Heart right ventricle (tissue), 16 donors: ENCODE results near the gene PRKAG2. TPM values are rescaled to one million over a fixed set of nuclear protein-coding genes. Genes with fewer than 3 reads are reported as not detected.

Experiments used
- ATAC-seq, 8 donors: fragments of 200-7000 bp; cut with Tn5 transposase; one replicate each; pipeline ENCODE4 v1.9.1; 2020; ENCODE audit warnings: mild to moderate bottlenecking in 8 of 8, moderate library complexity in 8 of 8, moderate number of reproducible peaks in 1 of 8
- DNase-seq, 2 donors: peaks; one replicate each; pipeline ENCODE4 v3.0.0-alpha.2; 2020
- H3K27ac ChIP-seq, 10 donors: fragments of 200-600 bp; sonication (generic) in 2 of 10; one replicate each; pipeline versions ENCODE4 v1.5.0 to v1.8.0; 2020 to 2022; ENCODE audit warnings: mild to moderate bottlenecking in 3 of 10
- H3K27me3 ChIP-seq, 7 donors: fragments of 200-600 bp; one replicate each; pipeline ENCODE4 v1.8.0; 2021 to 2022; ENCODE audit warnings: mild to moderate bottlenecking in 2 of 7
- H3K36me3 ChIP-seq, 9 donors: fragments of 200-600 bp; sonication (generic) in 1 of 9; one replicate each; pipeline versions ENCODE4 v1.5.0 to v1.8.0; 2020 to 2022; ENCODE audit warnings: mild to moderate bottlenecking in 2 of 9
- H3K4me1 ChIP-seq, 9 donors: fragments of 200-600 bp; sonication (generic) in 1 of 9; one replicate each; pipeline versions ENCODE4 v1.5.0 to v1.8.0; 2020 to 2022; ENCODE audit warnings: mild to moderate bottlenecking in 4 of 9
- H3K4me3 ChIP-seq, 10 donors: fragments of 200-600 bp; sonication (generic) in 2 of 10; one replicate each; pipeline versions ENCODE4 v1.5.0 to v1.8.0; 2020 to 2022; ENCODE audit warnings: mild to moderate bottlenecking in 7 of 10, moderate library complexity in 2 of 10
- H3K9me3 ChIP-seq, 11 donors: fragments of 200-600 bp in 10 of 11; sonication (generic) in 2 of 11; one replicate each; pipeline versions ENCODE4 v1.5.0 to v1.8.0; 2013 to 2022; ENCODE audit warnings: mild to moderate bottlenecking in 2 of 11, control low read depth in 1 of 11, moderate library complexity in 1 of 11
- WGBS, 2 donors: extraction: QIAGEN DNeasy Blood & Tissue Kit; methylation state at CpG; one replicate each; pipeline ENCODE4 v1.1.7; 2013; ENCODE audit warnings: inconsistent platforms in 1 of 2; 5-methylcytosine and 5-hydroxymethylcytosine counted together
- intact Hi-C, 10 donors: fragments of 100-400 bp; cut with DNase I; formaldehyde crosslinking; loops; one replicate each; pipeline versions ENCODE4 v1.11.1 to v1.14.2; 2022
- polyA plus RNA-seq, 2 donors: library from polyadenylated mRNA; stranded (reverse); fragments of 200-250 nt; gene quantifications; one replicate each; pipeline ENCODE4 v1.2.3, GENCODE V29; 2013
- total RNA-seq, 10 donors: library from RNA; stranded (reverse); fragmentation: NEBNext Ultra II Directional in 3 of 10; extraction: Animal tissue kit (Norgen Biotek cat#: 25700) in 3 of 10; gene quantifications; one replicate each; pipeline versions ENCODE4 v1.2.1 to v1.2.4, GENCODE V29; 2021 to 2023
- TF ChIP-seq, protein P1 (sequence below), 9 donors: fragments of 200-600 bp; sonication (generic) in 2 of 9; IDR thresholded peaks; one replicate each; pipeline versions ENCODE4 v1.5.0 to v1.8.0; 2021 to 2022; ENCODE audit warnings: antibody characterized with exemption in 9 of 9, mild to moderate bottlenecking in 5 of 9, moderate library complexity in 1 of 9
- donor health status: Arrhythmogenic right ventricular cardiomyopathy.
- donor health status: ischemic (EF 13 %, LVEDD 7.1; RV severe dilation, severe dysfunction).
- donor health status: healthy with polysubstance abuse.
- donor health status: DM: no; HTN: yes; CAD: no.
- donor health status: DM: no; HTN: no; CAD: no.
- donor health status: ischemic (EF 25% LVEDD 6.9; RV normal size, moderate dysfunction).
- donor health status: ischemic (EF 25% LVEDD 5.7; RV mildly dilated, moderate dysfunction).
- donor health status: healthy.
- donor health status: DM: yes; HTN: yes; CAD: no.
- donor health status: Ischemic cardiomyopathy.
- donor health status: ischemic (EF 35%, LVEDD 5.7; RV mildly dilated, moderate dysfunction).
- donor health status: nonischemic (EF 11% LVEDD 7.7; RV severe dilation, severe dysfunction).
- donor health status: DM: yes; HTN: yes; CAD: no.
- donor health status: PGD.
- donor health status: ischemic (EF 29% LVEDD 5.4; RV normal size, mild dysfunction).
- donor health status: nonischemic (EF 23%, LVEDD 6.1; RV moderate dilation, normal function).

PRKAG2 gene
- total and polyA plus RNA-seq, 12 donors, result 52.4 to 156 (median 114) TPM

DNA sequence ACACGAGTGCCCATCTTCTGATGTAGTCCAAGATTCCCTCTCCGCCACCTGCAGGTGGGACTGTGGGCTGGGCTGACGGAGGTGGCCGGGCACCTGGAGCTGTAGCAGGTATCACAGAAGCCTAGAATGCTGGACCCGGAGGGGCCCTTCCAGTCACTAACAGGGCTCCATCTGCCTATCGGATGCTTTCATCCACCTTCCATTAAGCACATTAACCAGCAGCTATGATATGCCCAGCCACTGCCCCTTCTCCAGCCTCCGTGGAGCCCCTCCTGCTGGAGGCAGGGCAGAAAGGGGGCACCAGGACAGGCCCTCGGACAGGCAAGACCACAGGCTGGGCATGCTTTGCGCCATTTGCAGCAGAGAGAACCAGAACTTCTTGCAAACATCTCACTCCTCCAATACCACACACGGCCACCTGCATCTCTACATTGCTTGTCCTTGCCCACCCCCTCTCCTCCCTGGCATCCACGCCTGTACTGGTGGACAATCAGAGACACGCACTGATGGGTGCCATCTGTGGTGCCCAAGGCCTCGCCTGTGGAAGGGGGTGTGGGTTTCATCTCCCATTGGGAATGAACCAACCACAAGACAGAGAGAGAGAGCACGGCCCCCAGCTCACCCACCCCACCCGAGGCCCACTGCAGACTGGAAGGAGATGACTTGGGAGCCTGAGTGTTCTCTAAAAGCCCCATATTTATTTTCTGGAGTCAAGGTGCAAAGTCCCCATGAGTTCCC, 16.8 kb downstream of the PRKAG2 start:
- DNase-seq (no peak), ATAC-seq (peak in 1 of 8 donors; percentile 3)
- no peaks in the 10 kb centered on the region for H3K9me3 ChIP-seq
- H3K4me1 ChIP-seq, result peaks cover 0 to 13% (median 5%) of the 10 kb centered on the region in 9 donors
- WGBS, 2 donors, result 92 to 94% methylated on average over 15 of the region's 15 CpGs
- H3K27ac ChIP-seq, result no peak overlapping the region
- intact Hi-C loops, result no loop called here
- no peak overlapping the region for H3K4me3 ChIP-seq
- TF ChIP-seq, protein P1, sequence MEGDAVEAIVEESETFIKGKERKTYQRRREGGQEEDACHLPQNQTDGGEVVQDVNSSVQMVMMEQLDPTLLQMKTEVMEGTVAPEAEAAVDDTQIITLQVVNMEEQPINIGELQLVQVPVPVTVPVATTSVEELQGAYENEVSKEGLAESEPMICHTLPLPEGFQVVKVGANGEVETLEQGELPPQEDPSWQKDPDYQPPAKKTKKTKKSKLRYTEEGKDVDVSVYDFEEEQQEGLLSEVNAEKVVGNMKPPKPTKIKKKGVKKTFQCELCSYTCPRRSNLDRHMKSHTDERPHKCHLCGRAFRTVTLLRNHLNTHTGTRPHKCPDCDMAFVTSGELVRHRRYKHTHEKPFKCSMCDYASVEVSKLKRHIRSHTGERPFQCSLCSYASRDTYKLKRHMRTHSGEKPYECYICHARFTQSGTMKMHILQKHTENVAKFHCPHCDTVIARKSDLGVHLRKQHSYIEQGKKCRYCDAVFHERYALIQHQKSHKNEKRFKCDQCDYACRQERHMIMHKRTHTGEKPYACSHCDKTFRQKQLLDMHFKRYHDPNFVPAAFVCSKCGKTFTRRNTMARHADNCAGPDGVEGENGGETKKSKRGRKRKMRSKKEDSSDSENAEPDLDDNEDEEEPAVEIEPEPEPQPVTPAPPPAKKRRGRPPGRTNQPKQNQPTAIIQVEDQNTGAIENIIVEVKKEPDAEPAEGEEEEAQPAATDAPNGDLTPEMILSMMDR (IDR thresholded peaks at IDR 0.05), result no peak
- no peaks in the 10 kb centered on the region for H3K27me3 ChIP-seq
- H3K36me3 ChIP-seq, result peaks cover 0 to 3% (median 0%) of the 10 kb centered on the region in 9 donors

- intact Hi-C loops, result no loop called here
- peak in 1 of 2 donors; percentile 59 for DNase-seq
- H3K4me1 ChIP-seq, result peaks cover 0 to 15% (median 4%) of the 10 kb centered on the region in 9 donors
- H3K9me3 ChIP-seq, result no peaks in the 10 kb centered on the region
- WGBS, 2 donors, result 79 to 84% methylated on average over 28 of the region's 28 CpGs
- H3K4me3 ChIP-seq, result no peak overlapping the region
- H3K27me3 ChIP-seq, result no peaks in the 10 kb centered on the region
- peaks cover 0 to 3% (median 0%) of the 10 kb centered on the region in 9 donors for H3K36me3 ChIP-seq
- TF ChIP-seq, protein P1 (IDR thresholded peaks at IDR 0.05), result no peak
- peak in 7 of 8 donors; percentile 52 to 85 (median 82) for ATAC-seq
- no peak overlapping the region for H3K27ac ChIP-seq
Measured at GRCh38 chr7:151859111-151859947, 17.6 kb downstream of the PRKAG2 start.

DNA sequence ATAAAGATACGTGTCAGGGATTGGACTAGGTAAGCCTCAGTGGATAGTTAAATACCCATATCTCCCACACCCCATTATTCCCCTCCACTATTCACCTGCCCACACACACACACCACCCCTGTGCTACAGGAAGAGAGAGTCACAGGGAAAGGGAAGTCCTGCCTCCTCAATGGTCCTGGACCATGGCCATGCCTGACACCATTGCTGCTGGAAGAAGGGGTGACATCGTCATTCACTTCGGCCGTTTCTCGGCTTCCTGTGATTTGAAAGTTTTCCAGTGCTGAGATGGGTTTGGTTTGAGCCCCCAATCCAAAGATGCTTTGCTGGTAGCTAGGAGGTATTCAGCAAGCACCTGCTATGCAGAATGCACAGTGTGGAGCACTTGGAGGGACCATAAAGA, 18.5 kb downstream of the PRKAG2 start:
- TF ChIP-seq, protein P1 (IDR thresholded peaks at IDR 0.05), result no peak
- Histone ChIP-seq H3K4me3 (no peak overlapping the region), H3K27ac (no peak overlapping the region), H3K36me3 (peaks cover 0 to 3% (median 0%) of the 10 kb centered on the region in 9 donors), H3K4me1 (peaks cover 0 to 15% (median 5%) of the 10 kb centered on the region in 9 donors), H3K27me3 (no peaks in the 10 kb centered on the region), H3K9me3 (no peaks in the 10 kb centered on the region)
- ATAC-seq, result no peak
- DNase-seq, result no peak
- WGBS, 2 donors, result 65 to 67% methylated on average over 5 of the region's 5 CpGs
- intact Hi-C loops, result no loop called here

DNA sequence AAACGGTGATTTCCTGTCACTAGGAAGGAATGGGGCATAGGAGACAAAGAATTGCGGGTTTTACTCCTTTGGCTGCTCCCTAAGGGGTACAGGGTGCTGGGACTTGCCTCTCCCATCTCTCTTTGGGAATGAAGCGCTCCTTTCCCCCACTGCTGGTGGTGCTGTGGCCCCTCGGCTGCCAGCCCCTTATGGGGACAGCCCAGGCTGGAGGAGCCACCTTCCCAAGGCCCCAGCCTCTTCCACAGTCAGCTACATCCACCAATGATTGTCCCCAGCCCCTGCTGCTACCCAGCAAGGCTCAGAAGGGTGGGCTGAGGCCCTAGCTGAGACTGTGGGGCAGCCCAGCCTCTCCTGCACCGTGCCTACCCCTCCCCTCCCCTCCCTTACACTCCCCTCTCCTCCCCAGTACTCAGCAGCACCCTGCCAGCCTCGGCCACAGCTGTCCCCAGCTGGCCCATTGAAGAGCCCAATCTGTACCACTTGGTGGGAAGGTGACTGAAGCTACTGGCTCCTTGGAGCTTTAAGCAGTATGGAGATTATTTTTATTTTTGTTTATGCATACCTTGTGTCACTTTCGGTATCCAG, 19.0 kb downstream of the PRKAG2 start:
- TF ChIP-seq, protein P1 (IDR thresholded peaks at IDR 0.05), result no peak
- no peaks in the 10 kb centered on the region for H3K9me3 ChIP-seq
- no peak for DNase-seq
- no peaks in the 10 kb centered on the region for H3K27me3 ChIP-seq
- H3K27ac ChIP-seq, result no peak overlapping the region
- peaks cover 0 to 3% (median 0%) of the 10 kb centered on the region in 9 donors for H3K36me3 ChIP-seq
- no peak overlapping the region for H3K4me3 ChIP-seq
- WGBS, 2 donors, result 68 to 79% methylated on average over 7 of the region's 7 CpGs
- H3K4me1 ChIP-seq, result peaks cover 0 to 15% (median 5%) of the 10 kb centered on the region in 9 donors
- intact Hi-C loops, result no loop called here
- ATAC-seq, result no peak
